ENCODE measurements around the gene FMNL2. TPM values are rescaled to one million over a fixed set of nuclear protein-coding genes. Genes with fewer than 3 reads are reported as not detected.

The FMNL2 gene
- polyA plus RNA-seq, 3 donors: 0.28 to 3.2 (median 0.71) TPM

DNA sequence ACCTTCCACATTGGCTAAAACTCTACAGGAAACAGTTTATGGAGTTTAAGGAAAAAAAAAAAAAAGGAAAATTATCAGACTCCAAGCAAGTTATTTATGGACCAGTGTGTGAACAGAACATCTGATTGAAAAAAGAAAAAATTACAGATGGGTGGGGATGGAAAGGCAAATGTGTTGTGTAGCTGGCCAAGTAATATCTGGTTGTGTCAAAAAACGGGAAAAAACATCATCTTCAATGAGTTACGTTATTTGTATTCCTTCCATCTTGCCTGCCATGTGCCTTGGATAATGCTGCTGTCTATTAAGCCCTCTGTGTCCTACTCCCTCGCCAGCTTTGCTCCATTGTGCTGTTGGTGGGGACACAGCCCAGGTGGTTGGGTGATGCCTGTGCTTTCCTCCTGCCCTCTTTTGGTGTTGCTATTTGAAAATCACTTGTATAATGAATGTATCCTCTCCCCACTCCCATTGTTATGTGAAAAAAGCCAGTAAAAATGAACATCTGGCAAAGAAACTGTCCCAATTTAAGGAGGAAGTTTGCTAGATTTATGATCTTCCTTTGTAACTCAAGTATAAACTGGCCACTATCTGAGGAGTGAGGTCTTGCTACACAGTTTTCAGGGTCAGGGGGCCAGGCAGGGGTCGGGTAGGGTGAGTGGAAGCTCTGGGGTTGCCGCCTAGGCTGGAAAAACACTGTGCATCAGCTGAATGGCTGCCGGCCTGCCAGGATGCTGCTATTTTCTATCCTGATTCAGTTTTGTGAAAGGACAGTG is 155.9 kb downstream of the FMNL2 start:
- 29% methylated on average over 3 of the region's 6 CpGs for WGBS (ENCODE audit: insufficient coverage)
- H3K36me3 Mint-ChIP-seq: no peaks in the 10 kb centered on the region
- H3K27ac ChIP-seq (ENCODE audit: low read depth in 1 of 2, low read length in 2 of 2): no peak overlapping the region
- H4K20me1 ChIP-seq (ENCODE audit: insufficient read depth, low read length): no peaks in the 10 kb centered on the region
- TF ChIP-seq, protein P1, sequence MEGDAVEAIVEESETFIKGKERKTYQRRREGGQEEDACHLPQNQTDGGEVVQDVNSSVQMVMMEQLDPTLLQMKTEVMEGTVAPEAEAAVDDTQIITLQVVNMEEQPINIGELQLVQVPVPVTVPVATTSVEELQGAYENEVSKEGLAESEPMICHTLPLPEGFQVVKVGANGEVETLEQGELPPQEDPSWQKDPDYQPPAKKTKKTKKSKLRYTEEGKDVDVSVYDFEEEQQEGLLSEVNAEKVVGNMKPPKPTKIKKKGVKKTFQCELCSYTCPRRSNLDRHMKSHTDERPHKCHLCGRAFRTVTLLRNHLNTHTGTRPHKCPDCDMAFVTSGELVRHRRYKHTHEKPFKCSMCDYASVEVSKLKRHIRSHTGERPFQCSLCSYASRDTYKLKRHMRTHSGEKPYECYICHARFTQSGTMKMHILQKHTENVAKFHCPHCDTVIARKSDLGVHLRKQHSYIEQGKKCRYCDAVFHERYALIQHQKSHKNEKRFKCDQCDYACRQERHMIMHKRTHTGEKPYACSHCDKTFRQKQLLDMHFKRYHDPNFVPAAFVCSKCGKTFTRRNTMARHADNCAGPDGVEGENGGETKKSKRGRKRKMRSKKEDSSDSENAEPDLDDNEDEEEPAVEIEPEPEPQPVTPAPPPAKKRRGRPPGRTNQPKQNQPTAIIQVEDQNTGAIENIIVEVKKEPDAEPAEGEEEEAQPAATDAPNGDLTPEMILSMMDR (IDR thresholded peaks at IDR 0.05): no peak
- no peak overlapping the region for H3K4me2 ChIP-seq (replicated peaks; ENCODE audit: extremely low read depth, low read length, poor library complexity, severe bottlenecking)
- no peak overlapping the region for H3K4me3 ChIP-seq (replicated peaks in 1 of 3; ENCODE audit: low read depth in 2 of 3, low read length in 3 of 3)
- no peaks in the 10 kb centered on the region for H3K27me3 ChIP-seq (ENCODE audit: control insufficient read depth in 2 of 2, insufficient read depth in 2 of 2, low read length in 2 of 2)
- no peaks in the 10 kb centered on the region for H3K9me3 ChIP-seq (replicated peaks in 1 of 2; ENCODE audit: control insufficient read depth in 1 of 2, insufficient read depth in 1 of 2, low read length in 2 of 2)
- no peaks in the 10 kb centered on the region for H3K79me2 ChIP-seq (ENCODE audit: insufficient read depth, low read length)
- peaks cover 28 to 48% of the 10 kb centered on the region in 2 donors for H3K4me1 ChIP-seq (ENCODE audit: control insufficient read depth in 1 of 2, insufficient read depth in 2 of 2, low read length in 2 of 2)
- H2AFZ ChIP-seq (ENCODE audit: insufficient read depth, low read depth, low read length, poor library complexity, severe bottlenecking): no peak overlapping the region
- H3K27ac Mint-ChIP-seq: peak overlapping the region in 2 of 7 donors; percentile 44 to 57
- no peak overlapping the region for H3K4me3 Mint-ChIP-seq
- peaks cover 0 to 2% (median 0%) of the 10 kb centered on the region in 3 donors for H3K27me3 Mint-ChIP-seq (ENCODE audit: low read depth in 3 of 3)
- H3K4me1 Mint-ChIP-seq: peaks cover 43% of the 10 kb centered on the region
- no peak for DNase-seq
- intact Hi-C loops (cut with micrococcal nuclease): no loop called here
- H3K36me3 ChIP-seq (replicated peaks in 1 of 2; ENCODE audit: control insufficient read depth in 1 of 2, insufficient read depth in 2 of 2, low read length in 2 of 2): no peaks in the 10 kb centered on the region
- H3K9ac ChIP-seq (ENCODE audit: insufficient read depth, low read length, poor library complexity, severe bottlenecking): no peak overlapping the region
- peaks cover 0 to 9% (median 6%) of the 10 kb centered on the region in 7 donors for H3K9me3 Mint-ChIP-seq

DNA sequence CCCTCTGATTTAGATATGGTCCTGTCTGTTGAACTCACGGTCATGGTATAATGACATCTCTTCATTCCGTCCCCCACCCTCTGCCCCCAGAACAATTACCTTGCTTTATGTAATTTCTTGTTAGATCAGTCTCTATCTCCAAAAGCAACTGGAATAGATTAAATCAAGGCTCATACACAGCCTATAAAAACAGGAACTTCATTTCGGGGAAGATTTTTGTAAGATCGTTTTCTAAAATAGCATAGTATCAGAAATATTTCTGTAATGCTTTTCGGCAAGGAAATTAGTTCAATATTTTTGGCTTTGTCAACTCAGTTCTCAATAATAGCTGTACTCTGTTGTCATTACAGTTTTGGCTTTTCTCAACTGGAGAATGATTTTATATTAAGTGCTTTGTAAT is 157.2 kb downstream of the FMNL2 start:
- Mint-ChIP-seq H3K4me1 (peaks cover 31% of the 10 kb centered on the region), H3K27me3 (ENCODE audit: low read depth in 3 of 3) (peaks cover 0 to 2% (median 0%) of the 10 kb centered on the region in 3 donors)

More for the DNA sequence above, 157.2 kb downstream of the FMNL2 start:
- no peaks in the 10 kb centered on the region for H3K27me3 ChIP-seq (ENCODE audit: control insufficient read depth in 2 of 2, insufficient read depth in 2 of 2, low read length in 2 of 2)
- TF ChIP-seq, protein P1 (IDR thresholded peaks at IDR 0.05): no peak
- H3K4me2 ChIP-seq (replicated peaks; ENCODE audit: extremely low read depth, low read length, poor library complexity, severe bottlenecking): peak overlapping the region; percentile 34
- Mint-ChIP-seq H3K4me3 (peak overlapping the region in 1 of 2 donors; percentile 70), H3K36me3 (no peaks in the 10 kb centered on the region), H3K27ac (peak overlapping the region in 2 of 7 donors; percentile 38 to 60), H3K9me3 (peaks cover 0 to 10% (median 6%) of the 10 kb centered on the region in 7 donors)
- no peak overlapping the region for H3K27ac ChIP-seq (ENCODE audit: low read depth in 1 of 2, low read length in 2 of 2)
- no peaks in the 10 kb centered on the region for H4K20me1 ChIP-seq (ENCODE audit: insufficient read depth, low read length)
- intact Hi-C loops (cut with micrococcal nuclease): no loop called here
- no CpG with 5 or more reads among the region's 5 CpGs for WGBS (ENCODE audit: insufficient coverage)
- no peak overlapping the region for H3K9ac ChIP-seq (ENCODE audit: insufficient read depth, low read length, poor library complexity, severe bottlenecking)
- no peaks in the 10 kb centered on the region for H3K9me3 ChIP-seq (replicated peaks in 1 of 2; ENCODE audit: control insufficient read depth in 1 of 2, insufficient read depth in 1 of 2, low read length in 2 of 2)
- H3K79me2 ChIP-seq (ENCODE audit: insufficient read depth, low read length): no peaks in the 10 kb centered on the region
- no peaks in the 10 kb centered on the region for H3K36me3 ChIP-seq (replicated peaks in 1 of 2; ENCODE audit: control insufficient read depth in 1 of 2, insufficient read depth in 2 of 2, low read length in 2 of 2)
- no peak overlapping the region for H3K4me3 ChIP-seq (replicated peaks in 1 of 3; ENCODE audit: low read depth in 2 of 3, low read length in 3 of 3)
- DNase-seq: no peak
- H2AFZ ChIP-seq (ENCODE audit: insufficient read depth, low read depth, low read length, poor library complexity, severe bottlenecking): no peak overlapping the region
- peaks cover 16 to 36% of the 10 kb centered on the region in 2 donors for H3K4me1 ChIP-seq (ENCODE audit: control insufficient read depth in 1 of 2, insufficient read depth in 2 of 2, low read length in 2 of 2)
